NCI-H345 (cell line): ENCODE results near the gene ZNF536.

Source experiments
- DNase-seq: peaks from one replicate; lab custom pipeline; 2025; lab: John Stamatoyannopoulos, UW

ZNF536 gene

DNA sequence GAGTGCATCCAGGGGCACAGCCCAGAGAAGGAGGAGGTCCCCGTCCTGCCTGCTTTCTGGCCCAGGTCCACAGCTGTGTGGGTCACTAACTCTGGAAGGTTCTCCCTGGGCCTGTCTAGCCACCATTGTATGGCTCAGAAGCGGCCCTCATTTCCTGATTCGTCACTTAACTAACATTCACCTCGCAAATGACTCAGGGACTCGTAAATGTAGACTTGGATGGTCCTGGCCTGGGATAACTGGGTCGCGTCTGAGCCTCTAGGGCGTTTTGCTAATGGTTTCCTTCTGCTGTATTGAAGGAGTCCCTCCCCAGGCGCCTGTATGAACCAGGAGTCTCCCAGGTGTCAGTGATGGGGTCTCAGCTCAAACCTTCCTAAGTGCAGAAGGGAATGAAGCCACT lies 162.8 kb downstream of the ZNF536 start:
- no peak for DNase-seq

DNA sequence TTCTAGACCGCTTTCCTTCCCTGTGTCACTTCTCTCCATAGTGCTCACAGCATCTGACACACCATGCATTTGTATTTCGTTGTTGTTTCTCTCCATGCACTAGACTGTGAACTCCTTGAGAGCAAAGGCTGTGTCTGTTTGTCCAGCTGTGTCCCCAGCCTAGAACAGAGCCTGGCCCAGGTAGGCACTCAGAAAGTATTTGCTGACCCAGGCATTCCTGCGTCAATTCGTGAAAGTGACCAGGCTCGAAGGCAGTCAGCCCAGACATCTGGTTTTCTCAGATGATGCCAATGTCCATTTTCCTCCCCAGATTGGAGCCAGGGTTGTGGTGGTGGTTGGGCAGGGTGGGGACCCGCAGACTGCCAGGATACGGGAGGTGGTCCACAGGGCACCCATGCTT lies 164.8 kb downstream of the ZNF536 start:
- no peak for DNase-seq

DNA sequence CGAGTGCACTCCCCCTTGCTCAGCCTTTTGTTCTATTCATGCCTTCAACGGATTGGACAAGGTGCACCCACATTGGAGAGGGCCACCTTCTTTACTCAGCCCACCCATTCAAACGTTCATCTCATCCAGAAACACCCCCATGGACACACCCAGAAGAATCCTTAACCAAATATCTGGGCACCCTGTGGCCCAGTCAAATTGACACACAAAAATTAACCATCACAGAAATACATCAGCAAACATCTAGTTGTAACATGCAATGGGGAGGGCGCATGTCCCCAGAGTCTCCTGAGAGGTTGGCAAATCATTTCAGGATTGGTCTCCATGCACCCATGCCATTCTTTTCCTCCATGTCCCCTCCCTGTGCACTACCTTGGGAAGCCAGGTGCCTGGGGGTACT lies 167.1 kb downstream of the ZNF536 start:
- no peak for DNase-seq

DNA sequence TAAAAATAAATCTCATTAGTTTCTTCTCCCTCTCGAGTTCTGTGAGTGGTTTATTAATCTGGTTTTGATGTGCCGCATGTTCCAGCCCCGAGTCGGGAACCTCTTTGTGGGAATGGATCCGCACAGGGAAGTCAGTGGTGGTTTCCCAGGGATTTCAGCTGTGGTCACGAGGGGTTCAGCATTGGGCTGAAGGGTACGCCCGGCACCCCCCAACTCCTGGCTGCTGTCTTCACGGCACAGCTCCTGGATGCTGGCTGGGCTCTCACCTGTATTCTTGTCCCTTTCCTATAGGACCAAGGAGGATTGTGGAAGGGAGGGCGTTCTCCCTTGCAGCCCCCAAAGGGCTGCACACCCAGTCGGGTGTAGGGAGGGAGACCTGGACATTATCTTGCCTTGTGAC lies 167.8 kb downstream of the ZNF536 start:
- no peak for DNase-seq

DNA sequence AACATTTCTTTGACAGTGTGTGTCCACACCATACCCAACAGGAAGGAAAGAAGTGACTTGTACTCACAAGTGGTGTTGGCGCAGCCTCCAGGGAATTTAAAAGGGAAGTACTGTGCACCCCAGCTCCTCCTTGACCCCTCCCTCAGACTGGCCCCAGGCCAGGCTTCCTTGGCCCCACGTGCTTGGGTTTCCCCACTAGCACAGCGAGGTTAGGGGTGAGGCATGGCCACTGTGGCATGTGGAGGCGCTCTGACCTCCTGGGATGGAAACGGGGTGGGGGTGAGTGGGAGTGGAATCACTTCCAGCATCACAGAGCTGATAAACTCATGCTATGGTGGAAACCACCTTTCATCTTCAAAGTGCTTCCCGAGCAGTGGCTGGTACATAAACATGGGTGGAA lies 168.6 kb downstream of the ZNF536 start:
- no peak for DNase-seq

DNA sequence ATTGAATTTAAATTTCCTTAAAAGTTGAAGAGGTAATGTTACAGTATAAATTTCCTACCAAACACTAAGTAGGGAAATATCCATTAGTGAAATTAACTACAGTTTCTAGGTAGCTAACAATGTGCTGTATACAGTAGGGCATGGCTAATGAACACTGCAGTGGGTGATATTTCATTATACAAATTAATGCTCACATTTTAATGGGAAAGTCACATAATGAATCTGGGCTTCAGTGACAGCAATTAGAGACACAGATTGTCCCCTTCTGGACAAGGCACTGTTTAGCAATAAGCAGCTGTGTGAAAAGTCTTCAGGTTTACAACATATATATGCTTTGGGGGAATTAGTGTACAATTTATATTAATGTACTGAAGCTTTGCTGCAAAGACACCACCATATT lies 169.4 kb downstream of the ZNF536 start:
- DNase-seq = no peak

DNA sequence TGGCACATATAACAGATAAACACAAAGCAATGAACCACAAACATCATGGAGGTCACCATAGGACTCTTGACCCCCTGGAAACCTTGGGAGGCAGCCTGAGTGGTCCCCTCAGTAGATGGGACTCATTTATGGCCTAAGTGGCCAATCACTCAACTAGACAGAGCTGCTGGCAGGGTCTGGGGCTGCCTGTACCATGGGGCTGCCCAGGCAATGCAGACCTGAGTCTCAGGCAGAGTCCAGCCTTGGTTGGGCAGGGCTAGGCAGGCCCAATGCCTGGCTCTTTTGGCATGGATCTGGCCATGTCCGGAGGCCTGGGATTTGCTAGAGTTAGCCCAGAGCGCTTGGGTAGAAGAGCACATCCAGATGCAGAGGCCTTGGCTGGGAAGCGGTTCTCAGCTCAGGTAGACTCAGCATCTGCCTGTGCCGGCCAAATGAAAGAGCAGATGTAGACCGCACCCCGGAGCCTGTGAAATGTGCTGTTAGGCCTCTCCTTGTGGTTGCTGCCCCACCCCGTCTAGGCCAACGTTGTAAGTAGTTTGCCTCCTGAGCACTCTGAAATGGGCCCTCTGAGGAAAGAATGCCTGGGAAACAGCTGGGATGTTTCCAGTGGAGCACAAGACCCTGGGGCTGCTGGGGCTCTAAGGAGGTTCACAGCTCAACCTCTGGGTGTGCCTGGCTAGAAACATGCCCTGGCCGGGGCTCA lies 171.2 kb downstream of the ZNF536 start:
- DNase-seq = no peak

DNA sequence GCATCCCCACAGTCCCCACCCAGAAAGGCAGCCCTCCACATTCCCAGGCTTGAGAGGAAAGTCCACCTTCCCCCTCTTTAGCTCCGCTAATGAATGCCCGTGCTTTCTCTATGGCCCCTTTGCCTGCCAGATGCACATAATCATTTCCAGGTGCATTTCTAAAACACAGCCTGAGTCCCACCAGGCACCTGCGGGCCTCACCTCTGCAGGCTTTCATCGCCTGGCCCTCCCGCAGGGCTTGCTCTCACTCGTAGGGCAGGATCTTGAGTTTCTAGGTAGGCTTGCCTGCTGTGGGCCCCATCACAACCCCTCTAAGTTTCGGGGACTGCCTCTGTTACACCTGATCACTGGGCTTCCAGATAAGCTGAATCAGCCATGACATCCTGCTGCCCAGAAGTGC lies 173.6 kb downstream of the ZNF536 start:
- no peak for DNase-seq

DNA sequence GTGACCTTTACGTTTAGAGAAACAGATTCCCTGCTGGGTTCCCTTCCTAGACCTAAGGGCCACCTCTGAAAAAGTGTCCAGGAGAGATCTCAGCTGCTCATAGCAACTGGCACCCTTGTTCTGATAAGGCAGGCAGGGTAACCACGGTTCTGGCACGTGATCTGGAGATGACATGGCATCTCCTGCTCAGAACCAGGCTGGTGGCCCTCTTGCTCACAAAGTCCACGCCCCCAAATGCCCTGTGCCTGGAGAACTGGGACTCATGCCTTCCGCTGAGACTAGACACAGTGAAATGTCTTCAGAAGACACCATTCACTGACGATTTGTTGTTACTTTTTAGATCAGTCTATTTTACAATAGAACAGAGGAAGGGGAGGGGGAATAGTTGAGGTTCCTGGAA lies 174.1 kb downstream of the ZNF536 start:
- no peak for DNase-seq

DNA sequence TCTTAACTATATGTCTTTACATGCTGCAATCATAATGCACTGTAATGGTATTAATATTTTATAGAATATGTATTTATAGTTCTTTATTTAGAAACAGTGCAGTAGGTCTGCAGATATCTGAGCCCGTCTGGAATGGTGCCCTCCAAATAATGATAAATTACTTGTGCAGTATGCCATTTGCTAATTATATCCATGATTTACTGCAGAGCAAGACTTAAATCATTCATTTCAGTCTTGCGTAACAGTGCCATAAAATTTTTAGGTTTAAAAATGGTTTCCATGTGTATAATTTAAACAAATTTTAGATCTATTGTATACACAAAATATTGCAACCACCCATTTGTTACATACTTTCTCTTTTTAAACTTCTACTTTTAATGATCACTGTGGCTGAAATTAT lies 175.1 kb downstream of the ZNF536 start:
- no peak for DNase-seq

DNA sequence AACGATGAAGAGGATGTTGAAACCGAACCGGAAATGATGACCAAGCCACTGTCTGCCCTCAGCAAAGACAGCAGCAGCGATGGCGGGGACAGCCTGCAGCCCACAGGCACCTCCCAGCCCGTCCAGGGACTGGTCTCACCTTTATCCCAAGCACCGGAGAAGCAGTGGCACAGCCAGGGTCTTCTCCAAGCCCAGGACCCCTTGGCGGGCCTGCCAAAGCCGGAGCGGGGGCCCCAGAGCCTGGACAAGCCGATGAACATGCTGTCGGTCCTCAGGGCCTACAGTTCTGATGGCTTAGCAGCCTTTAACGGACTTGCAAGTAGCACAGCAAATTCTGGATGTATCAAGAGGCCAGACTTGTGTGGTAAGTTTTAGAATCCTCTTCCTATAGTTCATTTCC lies 177.0 kb downstream of the ZNF536 start:
- DNase-seq = no peak

DNA sequence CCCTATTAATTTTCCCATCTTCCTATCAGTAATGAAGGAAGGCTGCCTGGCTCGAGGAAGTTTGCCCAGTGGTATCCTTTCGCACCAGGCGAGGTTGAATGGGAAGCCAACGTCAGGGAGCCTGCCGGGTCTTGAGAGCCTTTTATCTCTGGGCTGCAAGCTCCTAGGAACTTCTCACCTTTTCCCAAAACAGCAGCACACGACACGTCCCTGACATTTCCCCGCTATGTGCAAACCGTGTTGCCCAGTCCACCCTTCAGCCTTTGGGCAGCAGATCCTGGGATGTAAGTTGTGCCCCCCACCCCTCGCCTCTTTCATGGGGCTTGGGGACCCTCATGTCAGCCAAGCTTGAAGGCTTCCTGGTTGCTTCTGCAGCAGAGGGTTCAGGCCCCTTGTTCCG lies 179.1 kb downstream of the ZNF536 start:
- no peak for DNase-seq

DNA sequence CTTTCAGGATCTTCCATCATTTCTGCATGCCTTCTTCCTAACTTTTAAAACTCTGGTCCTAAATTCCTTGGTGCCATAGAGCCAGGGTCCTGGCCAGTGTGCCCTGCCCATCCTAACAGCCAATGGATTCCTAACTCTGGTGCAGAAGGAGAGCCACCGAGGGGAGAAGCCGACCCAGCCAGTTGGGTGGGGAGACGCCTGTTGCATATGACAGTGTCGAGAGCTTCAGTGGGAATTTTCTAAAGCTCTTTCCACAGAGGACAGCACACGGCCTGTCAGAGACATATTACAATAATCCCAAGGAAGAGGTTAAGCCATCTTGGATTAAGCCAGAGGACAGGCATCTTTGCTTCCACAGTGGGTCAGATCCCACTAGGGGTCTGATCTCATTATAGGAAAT lies 180.4 kb downstream of the ZNF536 start:
- DNase-seq = no peak

DNA sequence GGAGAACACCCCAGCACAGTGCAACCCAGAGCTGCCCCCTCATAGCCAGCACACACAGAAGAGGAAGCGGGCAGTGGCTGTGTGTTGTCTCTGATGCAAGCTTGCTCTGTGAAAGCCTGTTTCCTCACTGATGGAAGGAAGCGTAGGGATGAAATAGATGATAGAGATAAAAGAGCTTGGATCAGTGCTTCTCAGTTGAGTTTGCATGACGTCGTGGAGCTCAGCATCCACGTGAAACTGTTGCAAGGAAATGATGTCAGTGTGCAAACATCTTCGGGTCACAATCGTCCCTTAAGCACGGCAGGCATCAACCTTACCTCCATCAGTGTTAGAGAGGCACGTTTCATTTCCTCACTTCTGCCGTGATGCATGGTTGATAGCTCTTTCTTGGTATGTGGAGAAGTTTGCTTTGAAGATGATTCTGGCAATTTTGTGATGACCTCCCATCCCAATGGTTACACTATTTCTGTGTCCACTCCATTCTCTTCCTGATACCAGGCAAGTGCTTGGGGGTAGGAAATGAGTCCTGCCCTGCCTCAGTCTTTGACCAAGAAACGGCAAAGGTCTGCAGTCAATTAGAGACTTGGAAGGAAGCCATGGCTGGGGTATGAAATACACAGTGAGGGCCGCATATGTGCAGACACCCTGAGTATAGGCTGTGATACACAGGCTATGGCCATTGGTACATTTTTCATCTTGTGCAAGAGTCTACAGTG lies 183.0 kb downstream of the ZNF536 start:
- DNase-seq = no peak

DNA sequence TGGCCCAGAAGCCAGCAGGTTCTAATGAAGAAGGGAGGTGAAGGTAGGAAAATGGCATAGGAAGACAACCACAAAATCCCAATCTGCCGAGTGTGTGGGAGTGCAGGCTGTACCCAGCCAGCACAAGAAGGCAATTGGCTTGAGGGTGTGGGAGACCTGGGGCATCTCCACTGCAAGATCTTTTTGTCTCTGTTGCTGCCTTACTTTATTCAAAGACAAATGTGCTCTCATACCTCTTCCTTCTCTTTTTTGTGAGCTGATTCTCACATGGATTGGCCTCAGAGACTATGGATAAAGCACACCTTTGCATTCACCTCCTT lies 183.6 kb downstream of the ZNF536 start:
- no peak for DNase-seq

DNA sequence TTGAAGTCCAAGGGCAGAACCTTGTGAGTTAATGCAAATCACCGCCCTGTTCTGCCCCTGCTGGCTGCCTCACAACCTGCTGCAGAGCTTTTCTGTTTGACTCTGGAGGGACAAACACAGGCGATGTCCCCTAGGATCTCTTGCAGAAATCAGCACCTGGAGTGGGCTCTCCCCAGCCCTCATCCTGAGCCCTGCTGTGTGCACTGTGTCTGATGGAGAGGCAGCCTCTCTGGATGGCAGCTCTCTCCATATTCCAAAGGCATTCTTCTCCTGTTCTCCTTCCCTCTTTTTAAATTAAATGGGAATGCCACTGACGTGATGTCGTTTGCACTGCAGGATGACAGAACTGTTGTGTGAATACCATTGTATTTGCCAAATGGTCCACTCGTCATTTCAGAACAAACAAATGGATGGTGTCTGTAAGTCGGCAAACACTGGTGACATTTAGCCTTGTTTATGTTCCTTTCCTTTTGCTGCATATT lies 184.1 kb downstream of the ZNF536 start:
- DNase-seq = no peak

DNA sequence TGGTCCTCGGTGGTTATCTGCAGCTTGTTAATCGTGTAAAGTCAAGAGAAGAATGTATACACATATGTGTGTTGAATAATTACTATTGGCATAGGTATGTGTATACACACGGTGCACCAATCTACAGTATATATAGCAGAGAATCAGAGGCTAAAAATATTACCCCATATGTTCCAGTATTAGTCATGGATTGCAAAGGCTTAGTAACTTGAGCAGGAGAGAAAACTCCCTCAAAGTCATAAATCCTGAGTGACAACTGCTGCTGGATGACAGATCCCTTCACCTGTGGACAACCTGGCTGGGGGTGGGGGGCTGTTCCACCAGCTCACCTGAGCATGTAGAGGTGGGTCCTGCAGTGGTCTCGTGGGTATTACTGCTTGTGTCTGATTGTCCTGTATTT lies 185.0 kb downstream of the ZNF536 start:
- no peak for DNase-seq

DNA sequence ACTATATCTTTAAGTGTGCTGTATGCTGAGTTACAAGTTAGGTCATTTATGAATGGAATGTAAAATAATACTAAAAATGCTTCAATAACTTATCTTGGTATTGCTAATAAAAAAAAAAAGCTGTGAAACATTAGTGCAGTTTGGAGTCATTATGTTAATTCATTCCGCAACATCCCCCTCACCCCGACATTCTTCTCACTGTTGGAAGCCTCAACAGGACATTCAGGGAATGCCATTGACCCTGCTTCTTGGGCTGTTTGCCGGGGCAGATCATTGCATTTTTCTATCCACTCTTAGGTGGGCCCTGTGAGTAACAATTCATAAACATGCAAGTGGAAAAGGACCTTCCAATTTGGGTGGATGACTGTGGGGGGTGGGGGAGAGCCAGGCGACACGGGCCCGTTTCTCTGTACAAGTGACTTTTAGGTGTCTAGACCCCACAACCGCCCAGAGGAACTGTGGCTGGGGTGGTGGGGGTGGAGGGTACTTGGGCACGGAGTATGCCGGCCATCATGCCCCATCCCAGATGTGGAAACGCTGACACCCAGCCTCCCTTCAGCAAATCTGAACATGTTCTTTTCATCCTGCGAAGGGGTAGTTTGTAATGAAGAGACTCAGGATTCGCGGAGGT lies 185.9 kb downstream of the ZNF536 start:
- no peak for DNase-seq

DNA sequence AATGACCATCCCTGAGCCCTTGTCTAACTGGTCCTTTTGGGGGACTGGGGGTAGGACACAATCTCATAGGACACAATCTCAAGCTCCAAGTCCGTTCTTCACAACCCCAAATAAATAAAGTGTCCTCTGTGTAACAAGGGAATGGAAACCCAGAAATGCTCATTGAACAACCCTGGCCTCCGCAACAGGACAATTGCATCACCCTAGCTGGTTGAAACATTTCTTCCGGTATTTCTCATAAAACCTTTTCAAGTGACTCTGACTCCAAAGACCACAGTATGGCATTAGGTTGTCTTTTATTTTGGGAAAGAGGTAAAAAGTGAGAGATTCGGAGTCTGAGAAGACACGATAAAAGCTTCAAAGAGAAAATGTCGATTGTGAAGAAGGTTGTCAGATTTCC lies 186.6 kb downstream of the ZNF536 start:
- DNase-seq = no peak

DNA sequence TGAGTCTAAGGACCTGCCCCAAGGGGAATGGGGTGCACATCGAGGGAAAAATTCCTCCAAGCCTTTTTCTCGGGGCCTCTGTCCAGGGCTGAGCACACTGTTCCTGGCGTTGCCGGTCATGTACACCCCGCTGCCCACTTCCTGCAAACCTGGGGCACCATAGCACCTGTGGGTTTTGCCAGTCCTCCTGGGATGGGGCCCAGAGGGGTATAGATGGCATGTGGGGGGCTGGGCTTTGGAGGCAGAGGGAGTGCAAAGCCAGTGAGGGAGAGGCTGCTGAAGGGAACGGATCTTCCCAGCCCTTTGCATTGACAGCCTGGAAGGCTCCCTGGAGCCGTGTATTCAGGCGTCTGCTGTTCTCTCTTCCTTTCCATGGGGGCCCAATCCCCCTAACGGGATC lies 187.3 kb downstream of the ZNF536 start:
- no peak for DNase-seq

DNA sequence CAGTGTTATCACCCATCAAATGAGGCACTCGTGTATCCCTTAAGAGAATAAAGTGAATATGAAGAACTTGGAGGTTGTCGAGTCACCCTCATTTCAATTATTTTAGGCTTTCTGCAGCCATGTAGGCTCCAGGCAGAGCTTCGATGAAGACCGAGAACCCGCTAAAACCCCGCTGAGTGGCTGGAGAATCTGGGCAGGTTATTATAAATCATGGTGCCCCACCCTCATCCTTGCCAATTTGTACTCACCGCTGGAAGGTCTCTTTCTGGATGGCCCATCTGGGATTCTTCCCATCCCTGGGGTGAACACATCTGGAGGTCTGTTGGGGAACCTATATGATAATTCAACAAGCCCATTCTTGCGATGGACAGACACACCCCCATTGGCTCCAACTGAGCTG lies 190.8 kb downstream of the ZNF536 start:
- DNase-seq = no peak

DNA sequence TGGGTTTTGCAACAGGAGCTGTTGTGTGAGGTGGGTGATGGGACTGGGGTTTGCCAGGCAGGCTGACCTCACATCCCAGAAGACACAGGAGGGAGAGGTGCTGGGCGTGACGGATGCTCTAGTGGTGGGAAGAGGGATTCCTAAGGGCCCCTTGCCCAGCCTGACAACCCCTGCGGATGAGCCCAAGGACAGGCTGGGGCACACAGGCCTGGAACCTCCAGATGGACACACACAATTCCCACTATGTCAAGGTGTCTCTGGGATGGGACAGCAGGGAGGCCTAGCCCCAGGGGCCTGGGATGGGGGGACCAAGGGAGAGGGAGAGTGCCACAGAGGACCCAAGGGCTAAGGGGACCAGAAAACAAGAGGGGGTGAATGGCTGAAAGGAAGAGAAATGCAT lies 191.5 kb downstream of the ZNF536 start:
- no peak for DNase-seq

DNA sequence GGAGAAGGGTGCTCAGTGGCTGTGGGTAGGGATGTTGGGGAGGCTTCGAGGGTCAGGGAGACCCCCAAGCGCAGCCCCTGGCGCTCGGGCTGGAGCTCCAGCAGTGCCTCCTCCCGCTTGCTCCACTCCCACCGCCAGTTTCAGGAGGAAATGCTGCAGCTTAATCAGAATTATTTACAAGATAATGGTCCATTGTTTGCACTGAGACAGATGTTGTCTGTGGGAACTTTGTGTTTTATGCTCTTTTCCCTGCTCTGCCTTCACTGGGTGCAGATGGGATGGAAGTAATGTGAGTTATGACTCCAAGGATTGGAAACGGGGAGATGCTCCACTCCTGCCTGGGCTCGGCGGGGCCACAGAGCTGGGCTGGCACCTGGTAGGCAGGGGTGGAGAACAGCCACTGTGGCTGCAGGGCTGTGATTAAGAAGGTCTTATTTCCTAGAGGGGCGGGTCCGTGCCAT lies 192.4 kb downstream of the ZNF536 start:
- DNase-seq = no peak
